Middle frontal gyrus (tissue), 1 donor: Measurements from ENCODE around the gene ZBTB33.

Experiments used
- DNase-seq: peaks from one replicate; pipeline ENCODE4 v3.0.0-alpha.2; 2015; ENCODE audit warnings: low spot score; ENCODE audit errors: extremely low spot score

The ZBTB33 gene

GRCh38 chrX:120250522-120251271, at the start of gene ZBTB33:
TSS of gene ZBTB33 (plus strand) at chrX:120250812. CDS start at chrX:120253416, 2,604 bp downstream.
- DNase-seq, result peak; percentile 81

GRCh38 chrX:120200851-120201250, 49.8 kb upstream of the ZBTB33 start:
- no peak for DNase-seq

- DNase-seq, result no peak
Observed at GRCh38 chrX:120205816-120206753, 44.5 kb upstream of the ZBTB33 start.

GRCh38 chrX:120207009-120207605, 43.5 kb upstream of the ZBTB33 start:
- DNase-seq, result no peak

GRCh38 chrX:120213438-120214265, 37.0 kb upstream of the ZBTB33 start:
- peak; percentile 6 for DNase-seq

GRCh38 chrX:120223374-120223773, 27.2 kb upstream of the ZBTB33 start:
- DNase-seq, result no peak

GRCh38 chrX:120224388-120224787, 26.2 kb upstream of the ZBTB33 start:
- no peak for DNase-seq

GRCh38 chrX:120228187-120228908, 22.3 kb upstream of the ZBTB33 start:
- DNase-seq, result no peak

GRCh38 chrX:120235284-120235683, 15.3 kb upstream of the ZBTB33 start:
- DNase-seq, result no peak

- no peak for DNase-seq
Observed at GRCh38 chrX:120236687-120237479, 13.7 kb upstream of the ZBTB33 start.

- no peak for DNase-seq
Observed at GRCh38 chrX:120238933-120239332, 11.7 kb upstream of the ZBTB33 start.

- no peak for DNase-seq
Observed at GRCh38 chrX:120242813-120243212, 7.8 kb upstream of the ZBTB33 start.

GRCh38 chrX:120244395-120244734, 6.2 kb upstream of the ZBTB33 start:
- no peak for DNase-seq

- DNase-seq, result peak; percentile 16
Observed at GRCh38 chrX:120244735-120245498, 5.7 kb upstream of the ZBTB33 start.

GRCh38 chrX:120251471-120252011, 929 bp downstream of the ZBTB33 start:
- no peak for DNase-seq

GRCh38 chrX:120253784-120254183, 3.2 kb downstream of the ZBTB33 start:
- no peak for DNase-seq

- no peak for DNase-seq
Observed at GRCh38 chrX:120260369-120260768, 9.8 kb downstream of the ZBTB33 start.

- DNase-seq, result no peak
Observed at GRCh38 chrX:120262859-120263708, 12.5 kb downstream of the ZBTB33 start.
